H7 (cell line): ENCODE data around the gene MIER2. TPM values are rescaled to one million over a fixed set of nuclear protein-coding genes. Genes with fewer than 3 reads are reported as not detected.

Experiments used
- DNase-seq: peaks from one replicate; pipeline ENCODE4 v3.0.0; 2012
- H3K27me3 ChIP-seq: 2 replicates; pipeline ENCODE4 v1.6.0; 2011; ENCODE audit warnings: mild to moderate bottlenecking, low read length; ENCODE audit not compliant: control insufficient read depth, insufficient read depth
- H3K36me3 ChIP-seq: replicated peaks from 2 replicates; pipeline ENCODE4 v1.5.1; 2011; ENCODE audit warnings: low read length; ENCODE audit not compliant: control insufficient read depth, insufficient read depth
- H3K4me3 ChIP-seq: 2 replicates; pipeline ENCODE4 v1.5.1; 2011; ENCODE audit warnings: low read depth, mild to moderate bottlenecking, control low read depth, low read length, moderate library complexity; ENCODE audit not compliant: insufficient read depth
- total RNA-seq: library from RNA; depleted of rRNA; stranded (reverse); fragments of >200 nt; shearing (Covaris generic); gene quantifications from 2 replicates; pipeline ENCODE4 v1.2.3, GENCODE V29; 2014

Gene MIER2
- total RNA-seq, 1 experiment from 2014 or later = 43.4 TPM

- Histone ChIP-seq H3K4me3 (no peak overlapping the region), H3K36me3 (peaks cover 14% of the 10 kb centered on the region), H3K27me3 (no peaks in the 10 kb centered on the region)
- no peak for DNase-seq
These were observed 8.5 kb downstream of the MIER2 start for GRCh38 chr19:336067-336614.

DNA sequence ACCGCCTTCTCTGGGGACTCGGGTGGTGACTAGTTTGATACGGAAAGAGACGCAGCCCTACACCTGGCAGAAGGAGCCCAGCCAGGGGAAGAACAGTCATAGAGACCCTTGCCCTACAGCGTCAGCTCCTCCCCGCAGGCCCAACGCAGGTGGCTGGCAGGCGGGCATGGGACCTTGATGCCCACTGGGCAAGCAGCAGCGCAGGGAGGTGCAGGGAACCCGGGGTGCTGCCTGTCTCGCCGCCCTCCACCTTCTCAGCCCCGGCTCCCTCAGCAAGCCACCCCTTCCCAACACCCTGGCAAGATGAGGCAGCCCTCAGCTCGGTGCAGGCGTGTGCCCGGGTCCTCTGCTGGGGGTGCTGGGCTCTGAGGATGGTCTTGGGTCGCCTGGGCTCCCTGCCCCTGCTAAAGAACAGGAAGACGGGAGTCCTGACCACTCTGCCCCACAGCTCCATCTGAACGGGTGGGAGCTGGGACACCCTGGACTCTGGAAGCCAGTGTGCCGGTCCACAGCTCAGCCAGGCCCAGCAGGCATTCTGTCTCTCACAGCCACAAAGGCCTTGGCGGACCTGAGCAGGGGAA lies 9.0 kb downstream of the MIER2 start:
- no peaks in the 10 kb centered on the region for H3K27me3 ChIP-seq
- peaks cover 12% of the 10 kb centered on the region for H3K36me3 ChIP-seq
- H3K4me3 ChIP-seq = no peak overlapping the region
- DNase-seq = peak; percentile 44

GRCh38 chr19:335072-335471 lies 9.5 kb downstream of the MIER2 start:
- Histone ChIP-seq H3K27me3 (no peaks in the 10 kb centered on the region), H3K36me3 (peaks cover 11% of the 10 kb centered on the region)

DNA sequence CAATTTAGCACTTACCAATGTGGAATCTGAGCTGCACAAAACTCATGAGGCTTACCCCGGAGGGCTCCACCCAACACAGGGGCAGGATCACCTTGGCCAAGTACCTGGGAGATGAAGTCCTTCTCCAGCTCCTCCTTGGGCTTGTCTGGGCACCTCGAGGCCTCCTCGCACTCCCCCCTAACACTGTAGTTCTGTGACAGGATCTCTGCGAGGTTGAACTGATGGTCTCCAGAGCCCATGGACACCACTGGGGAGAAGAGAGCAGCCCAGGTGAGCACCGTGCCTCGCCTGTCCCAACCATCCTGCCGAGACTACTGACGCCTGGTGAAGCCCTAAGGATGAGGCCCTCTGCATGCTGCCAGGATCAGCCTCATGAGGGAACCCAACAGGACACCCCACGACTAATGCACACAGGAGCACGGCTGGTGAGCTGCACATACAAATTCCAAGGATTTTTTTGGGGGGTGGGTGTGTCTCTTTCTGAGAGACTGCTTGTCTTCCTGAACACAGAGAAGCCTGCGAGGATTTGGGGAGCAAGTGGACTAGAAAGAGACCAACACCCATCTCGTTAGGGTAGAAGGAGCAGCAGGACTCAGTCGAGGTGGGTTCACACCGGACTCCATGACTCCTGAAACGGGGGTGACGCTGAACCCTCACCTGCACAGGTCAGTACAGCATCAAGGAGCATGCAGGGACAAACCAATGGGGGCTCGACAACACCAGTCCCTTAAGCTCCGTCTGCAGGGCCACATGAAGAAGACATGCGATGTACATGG lies 10.1 kb downstream of the MIER2 start:
- DNase-seq = peak; percentile 12
- Histone ChIP-seq H3K4me3 (no peak overlapping the region), H3K36me3 (peaks cover 15% of the 10 kb centered on the region), H3K27me3 (no peaks in the 10 kb centered on the region)

More at GRCh38 chr19:335072-335471, 9.5 kb downstream of the MIER2 start:
- no peak overlapping the region for H3K4me3 ChIP-seq
- DNase-seq = peak; percentile 32

GRCh38 chr19:330503-330902 lies 14.1 kb downstream of the MIER2 start:
- Histone ChIP-seq H3K36me3 (peaks cover 38% of the 10 kb centered on the region), H3K27me3 (no peaks in the 10 kb centered on the region), H3K4me3 (no peak overlapping the region)
- DNase-seq = no peak

- Histone ChIP-seq H3K4me3 (no peak overlapping the region), H3K36me3 (peaks cover 43% of the 10 kb centered on the region), H3K27me3 (no peaks in the 10 kb centered on the region)
- peak; percentile 14 for DNase-seq
These were observed 14.7 kb downstream of the MIER2 start for GRCh38 chr19:329876-330275.

DNA sequence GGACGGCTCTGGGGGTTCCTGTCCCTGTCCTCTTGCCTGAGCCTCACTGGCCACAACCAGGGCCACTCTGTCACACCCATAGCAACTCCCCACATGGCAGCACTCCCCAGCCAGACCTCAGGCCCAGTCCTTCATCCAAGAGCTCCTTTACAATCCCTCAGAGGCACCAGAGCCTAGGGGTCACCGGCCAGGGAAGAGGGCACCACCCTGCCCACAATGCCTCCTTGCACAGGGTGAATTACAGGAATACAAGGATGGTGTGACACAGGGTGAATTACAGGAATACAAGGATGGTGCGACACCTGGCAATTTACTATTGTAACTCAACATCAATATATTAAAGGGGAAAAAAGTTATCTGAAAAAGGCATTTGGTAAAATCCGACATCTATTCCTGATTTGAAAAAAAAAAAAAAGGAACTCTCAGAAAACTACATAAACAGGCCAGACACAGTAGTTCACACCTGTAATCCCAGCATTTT lies 16.5 kb downstream of the MIER2 start:
- Histone ChIP-seq H3K36me3 (peaks cover 45% of the 10 kb centered on the region), H3K27me3 (no peaks in the 10 kb centered on the region), H3K4me3 (no peak overlapping the region)
- no peak for DNase-seq

DNA sequence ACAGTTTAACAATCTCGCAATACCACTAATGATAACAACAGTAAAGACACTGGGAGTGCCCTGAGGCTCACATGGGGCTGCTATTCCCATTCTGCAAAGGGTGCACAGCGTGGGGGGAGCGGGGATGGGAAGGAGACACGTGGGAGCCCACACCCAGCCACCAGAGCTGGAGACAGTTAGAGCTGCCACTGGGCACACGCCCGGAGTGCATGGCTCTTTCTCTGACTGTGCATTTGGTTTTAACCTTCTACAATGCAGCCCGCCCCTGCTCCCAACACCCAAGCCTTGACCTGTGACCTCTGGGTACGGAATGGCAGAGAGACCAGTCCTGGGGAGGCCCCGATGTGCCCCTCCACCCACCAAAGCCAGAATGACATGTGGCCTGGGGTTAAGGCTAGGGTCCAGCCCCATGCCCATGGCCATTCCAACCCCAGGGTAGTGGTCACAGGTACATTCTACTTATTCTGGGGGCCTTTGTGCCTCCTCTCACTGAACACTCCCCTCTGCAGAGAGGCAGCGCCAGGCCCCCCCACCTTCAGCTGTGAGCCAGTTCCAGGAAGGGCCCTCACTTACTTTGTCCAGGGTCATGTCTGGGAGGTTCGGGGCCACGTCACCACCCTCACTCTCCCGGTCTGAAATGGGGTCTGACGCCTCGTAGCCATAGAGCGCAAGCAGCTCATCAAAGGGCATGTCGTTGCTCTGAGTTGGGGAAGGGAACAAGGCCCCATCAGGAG lies 17.1 kb downstream of the MIER2 start:
- peak; percentile 39 for DNase-seq
- H3K27me3 ChIP-seq = no peaks in the 10 kb centered on the region
- peaks cover 50% of the 10 kb centered on the region for H3K36me3 ChIP-seq
- no peak overlapping the region for H3K4me3 ChIP-seq

- no peaks in the 10 kb centered on the region for H3K27me3 ChIP-seq
- H3K36me3 ChIP-seq = peaks cover 52% of the 10 kb centered on the region
- no peak overlapping the region for H3K4me3 ChIP-seq
- peak; percentile 44 for DNase-seq
These were observed 17.7 kb downstream of the MIER2 start for GRCh38 chr19:326871-327270.

DNA sequence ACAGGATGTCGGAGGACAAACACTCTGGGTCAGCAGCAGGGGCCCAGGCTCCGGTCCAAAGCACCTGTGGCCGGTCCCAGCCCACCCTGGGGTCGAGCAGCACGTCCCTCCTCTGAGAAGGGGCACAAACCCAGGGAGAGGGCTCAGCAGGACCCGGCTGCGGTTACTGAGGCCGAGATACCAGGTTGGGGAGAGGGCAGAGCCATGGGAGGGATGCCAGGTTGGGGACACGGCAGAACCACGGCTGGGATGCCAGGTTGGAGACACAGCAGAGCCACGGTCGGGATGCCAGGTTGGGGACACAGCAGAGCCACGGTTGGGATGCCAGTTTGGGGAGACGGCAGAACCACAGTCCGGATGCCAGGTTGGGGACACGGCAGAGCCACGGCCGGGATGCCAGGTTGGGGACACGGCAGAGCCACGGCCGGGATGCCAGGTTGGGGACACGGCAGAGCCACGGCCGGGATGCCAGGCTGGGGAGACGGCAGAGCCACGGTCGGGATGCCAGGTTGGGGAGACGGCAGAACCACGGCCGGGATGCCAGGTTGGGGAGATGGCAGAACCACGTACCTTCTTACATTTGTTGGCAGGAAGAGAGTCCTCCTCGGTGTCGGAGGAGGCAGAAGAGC lies 18.5 kb downstream of the MIER2 start:
- no peak overlapping the region for H3K4me3 ChIP-seq
- H3K36me3 ChIP-seq = peaks cover 53% of the 10 kb centered on the region
- H3K27me3 ChIP-seq = no peaks in the 10 kb centered on the region
- peak; percentile 45 for DNase-seq

DNA sequence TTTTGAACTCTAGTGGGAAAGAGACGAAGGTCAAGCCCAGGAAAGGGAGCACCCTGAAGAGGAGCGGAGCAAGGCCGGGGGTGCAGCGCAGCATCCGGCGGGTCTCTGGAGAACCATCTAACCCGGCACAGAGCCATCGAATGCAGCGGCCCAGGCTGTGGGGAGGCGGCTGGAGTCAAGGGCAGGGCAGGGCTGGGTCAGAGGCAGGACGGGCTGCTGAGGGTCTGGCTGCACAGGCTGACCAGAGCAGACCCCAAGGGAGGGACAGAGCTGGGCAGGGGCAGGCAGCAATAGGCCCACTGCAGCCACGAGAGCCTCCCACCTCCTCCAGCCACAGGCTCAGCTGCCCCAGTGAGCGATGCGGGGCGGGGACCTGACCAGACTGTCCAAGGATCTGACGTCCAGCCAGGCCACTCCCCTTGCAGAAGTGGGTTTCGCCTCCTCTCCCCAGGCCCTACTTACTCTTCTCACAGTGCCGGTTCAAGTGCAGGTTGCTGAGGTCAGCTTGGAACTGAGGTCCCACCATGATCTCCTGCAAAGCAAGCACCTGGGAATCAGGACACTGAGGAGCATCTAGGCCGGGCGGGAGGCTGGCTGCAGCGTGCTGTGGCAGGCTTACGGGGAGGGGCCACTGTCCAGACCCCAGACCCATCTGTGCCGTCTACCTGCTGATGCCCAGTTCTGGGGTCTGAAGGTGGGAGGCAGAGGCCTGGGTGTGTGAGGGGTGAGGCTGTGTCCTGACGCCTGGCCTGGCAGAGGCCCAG lies 19.2 kb downstream of the MIER2 start:
- Histone ChIP-seq H3K27me3 (no peaks in the 10 kb centered on the region), H3K36me3 (peaks cover 53% of the 10 kb centered on the region), H3K4me3 (no peak overlapping the region)
- DNase-seq = peak; percentile 46

- H3K36me3 ChIP-seq = peaks cover 50% of the 10 kb centered on the region
These were observed 19.9 kb downstream of the MIER2 start for GRCh38 chr19:324716-325115.

DNA sequence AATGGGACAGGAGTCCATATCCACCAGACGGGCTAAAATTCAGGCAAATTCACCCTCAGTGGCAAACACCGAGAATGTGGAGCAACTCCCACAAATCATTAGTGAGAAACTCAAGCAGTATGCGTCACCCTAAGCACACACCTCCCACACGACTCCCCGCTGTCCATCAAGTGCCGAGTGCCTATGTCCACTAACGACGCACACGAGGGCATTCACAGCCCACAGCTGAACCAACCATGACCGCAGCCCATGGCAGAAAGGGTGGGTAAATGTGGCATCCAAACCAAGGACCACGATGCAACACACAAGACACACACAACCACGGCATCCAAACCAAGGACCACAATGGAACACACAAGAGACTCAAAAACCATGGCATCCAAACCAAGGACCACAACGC lies 22.0 kb downstream of the MIER2 start:
- Histone ChIP-seq H3K27me3 (no peaks in the 10 kb centered on the region), H3K36me3 (peaks cover 38% of the 10 kb centered on the region), H3K4me3 (no peak overlapping the region)
- no peak for DNase-seq

More at GRCh38 chr19:324716-325115, 19.9 kb downstream of the MIER2 start:
- DNase-seq = no peak
- Histone ChIP-seq H3K4me3 (no peak overlapping the region), H3K27me3 (no peaks in the 10 kb centered on the region)

GRCh38 chr19:318509-318774 lies 26.2 kb downstream of the MIER2 start:
- no peak overlapping the region for H3K4me3 ChIP-seq
- H3K36me3 ChIP-seq = peaks cover 19% of the 10 kb centered on the region
- H3K27me3 ChIP-seq = no peaks in the 10 kb centered on the region
- no peak for DNase-seq
